Smooth muscle cell (in vitro differentiated cells): ENCODE results near the gene ZNF516. TPM values are rescaled to one million over a fixed set of nuclear protein-coding genes. Genes with fewer than 3 reads are reported as not detected.

ENCODE experiments used
- DNase-seq: peaks from one replicate; lab custom pipeline; 2025; ENCODE audit not compliant: unreplicated experiment; lab: John Stamatoyannopoulos, UW
- H2AFZ ChIP-seq: fragments of 200-600 bp; sonication (generic); 2 replicates; pipeline ENCODE4 v1.6.0; 2016; ENCODE audit warnings: antibody characterized with exemption, low read depth, mild to moderate bottlenecking
- H3F3A ChIP-seq: fragments of 200-600 bp; sonication (generic); 2 replicates; pipeline ENCODE4 v1.6.0; 2017; ENCODE audit warnings: antibody characterized with exemption, low read depth
- H3K27ac ChIP-seq: fragments of 200-600 bp; sonication (generic); 2 replicates; pipeline ENCODE4 v1.5.1; 2016; ENCODE audit warnings: low read depth, mild to moderate bottlenecking
- H3K27me3 ChIP-seq: fragments of 200-600 bp; sonication (generic); 2 replicates; pipeline ENCODE4 v1.6.1; 2016; ENCODE audit warnings: low read depth, mild to moderate bottlenecking
- H3K36me3 ChIP-seq: fragments of 200-600 bp; sonication (generic); 2 replicates; pipeline ENCODE4 v1.5.1; 2016; ENCODE audit warnings: low read depth
- H3K4me1 ChIP-seq: fragments of 200-600 bp; sonication (generic); 2 replicates; pipeline ENCODE4 v1.5.1; 2016; ENCODE audit warnings: low read depth
- H3K4me2 ChIP-seq: fragments of 200-600 bp; sonication (generic); 2 replicates; pipeline ENCODE4 v1.6.0; 2016; ENCODE audit warnings: mild to moderate bottlenecking
- H3K4me3 ChIP-seq: fragments of 200-600 bp; sonication (generic); 2 replicates; pipeline ENCODE4 v1.5.1; 2016; ENCODE audit warnings: mild to moderate bottlenecking
- H3K79me2 ChIP-seq: fragments of 200-600 bp; sonication (generic); 2 replicates; pipeline ENCODE4 v1.6.0; 2016; ENCODE audit warnings: low read depth, mild to moderate bottlenecking
- H3K9ac ChIP-seq: fragments of 200-600 bp; sonication (generic); 2 replicates; pipeline ENCODE4 v1.6.0; 2016; ENCODE audit warnings: low read depth
- H3K9me3 ChIP-seq: fragments of 200-600 bp; sonication (generic); replicated peaks from 2 replicates; pipeline ENCODE4 v1.5.1; 2016; ENCODE audit warnings: low read depth
- H4K20me1 ChIP-seq: fragments of 200-600 bp; sonication (generic); 2 replicates; pipeline ENCODE4 v1.6.0; 2016; ENCODE audit warnings: low read depth
- CTCF ChIP-seq: fragments of 200-600 bp; sonication (generic); IDR thresholded peaks from 2 replicates; pipeline ENCODE4 v1.5.1; 2017; ENCODE audit warnings: borderline replicate concordance, mild to moderate bottlenecking, antibody characterized with exemption; ENCODE audit not compliant: insufficient read depth, poor library complexity, severe bottlenecking
- WGBS: methylation state at CpG from one replicate; pipeline ENCODE4 v1.1.7; 2016; ENCODE audit warnings: low lambda C conversion rate; 5-methylcytosine and 5-hydroxymethylcytosine counted together
- polyA plus RNA-seq: library from polyadenylated mRNA; unstranded; fragments of >200 nt; fragmentation: Nextera tagmentation; extraction: Ambion mirVana; gene quantifications from 2 replicates; pipeline ENCODE4 v1.2.1, GENCODE V29; 2016
- total RNA-seq: library from RNA; depleted of rRNA; stranded (reverse); fragments of >200 nt; gene quantifications from 2 replicates; pipeline ENCODE4 v1.2.3, GENCODE V29; 2014

The ZNF516 gene
- total and polyA plus RNA-seq, 2 experiments from 2014 or later = 15.6 to 24.2 TPM

GRCh38 chr18:76354348-76354747, 140.7 kb downstream of the ZNF516 start:
- no peak for TF ChIP-seq CTCF
- Histone ChIP-seq H3K4me3 (no peak overlapping the region), H4K20me1 (no peaks in the 10 kb centered on the region), H3K4me1 (peaks cover 5% of the 10 kb centered on the region), H2AFZ (no peak overlapping the region), H3F3A (no peaks in the 10 kb centered on the region), H3K9ac (no peak overlapping the region), H3K9me3 (no peaks in the 10 kb centered on the region), H3K27me3 (no peaks in the 10 kb centered on the region), H3K27ac (no peak overlapping the region), H3K36me3 (no peaks in the 10 kb centered on the region), H3K79me2 (no peaks in the 10 kb centered on the region), H3K4me2 (no peak overlapping the region)
- WGBS = 38% methylated on average over 1 of the region's 1 CpG
- no peak for DNase-seq

DNA sequence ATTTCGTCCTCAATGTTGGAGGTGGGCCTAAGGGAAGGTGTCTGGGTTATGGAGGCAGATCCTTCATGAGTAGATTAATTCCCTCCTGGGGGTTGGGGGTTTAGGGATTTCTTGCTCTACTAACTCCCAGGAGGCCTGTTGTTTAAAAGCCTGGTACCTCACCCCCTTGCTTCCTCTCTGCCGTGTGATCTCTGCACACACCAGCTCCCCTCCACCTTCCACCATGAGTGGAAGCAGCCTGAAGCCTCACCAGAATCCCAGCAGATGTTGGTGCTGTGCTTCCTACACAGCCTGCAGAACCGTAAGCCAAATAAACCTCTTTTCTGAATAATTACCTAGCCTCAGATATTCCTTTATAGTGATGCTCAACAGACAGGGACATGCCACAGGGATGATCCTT, 141.5 kb downstream of the ZNF516 start:
- H3K36me3 ChIP-seq = no peaks in the 10 kb centered on the region
- H4K20me1 ChIP-seq = no peaks in the 10 kb centered on the region
- no peak overlapping the region for H3K27ac ChIP-seq
- H3K4me2 ChIP-seq = no peak overlapping the region
- no peaks in the 10 kb centered on the region for H3K9me3 ChIP-seq
- H3K4me1 ChIP-seq = peaks cover 5% of the 10 kb centered on the region
- 94% methylated on average over 3 of the region's 3 CpGs for WGBS
- DNase-seq = no peak
- H3F3A ChIP-seq = no peaks in the 10 kb centered on the region
- H3K9ac ChIP-seq = no peak overlapping the region
- H3K79me2 ChIP-seq = no peaks in the 10 kb centered on the region
- TF ChIP-seq CTCF = no peak
- no peak overlapping the region for H2AFZ ChIP-seq
- no peak overlapping the region for H3K4me3 ChIP-seq
- H3K27me3 ChIP-seq = no peaks in the 10 kb centered on the region

GRCh38 chr18:76353046-76353445, 142.0 kb downstream of the ZNF516 start:
- Histone ChIP-seq H3K36me3 (no peaks in the 10 kb centered on the region), H3K27ac (no peak overlapping the region), H3K9me3 (no peaks in the 10 kb centered on the region), H4K20me1 (no peaks in the 10 kb centered on the region), H2AFZ (no peak overlapping the region), H3F3A (no peaks in the 10 kb centered on the region), H3K79me2 (no peaks in the 10 kb centered on the region), H3K4me3 (no peak overlapping the region), H3K4me2 (no peak overlapping the region), H3K27me3 (no peaks in the 10 kb centered on the region), H3K9ac (no peak overlapping the region), H3K4me1 (peaks cover 2% of the 10 kb centered on the region)
- WGBS = 98% methylated on average over 7 of the region's 7 CpGs
- no peak for DNase-seq
- TF ChIP-seq CTCF = no peak

- Histone ChIP-seq H3K9me3 (no peaks in the 10 kb centered on the region), H3K27me3 (no peaks in the 10 kb centered on the region), H3K79me2 (no peaks in the 10 kb centered on the region), H3K4me2 (peak overlapping the region; percentile 43), H3K27ac (peak overlapping the region; percentile 28), H3F3A (no peaks in the 10 kb centered on the region), H3K9ac (no peak overlapping the region), H3K36me3 (no peaks in the 10 kb centered on the region), H4K20me1 (no peaks in the 10 kb centered on the region), H3K4me3 (no peak overlapping the region), H2AFZ (no peak overlapping the region), H3K4me1 (no peaks in the 10 kb centered on the region)
- 56% methylated on average over 24 of the region's 24 CpGs for WGBS
- peak; percentile 12 for DNase-seq
- no peak for TF ChIP-seq CTCF
Observed at GRCh38 chr18:76351961-76352581, 143.0 kb downstream of the ZNF516 start.
